Stimulated activated CD8-positive, alpha-beta memory T cell treated with anti-CD3 and anti-CD28 coated beads, Interleukin-2, amount 100 ng/mL, for 1 hour (primary cell): Measurements from ENCODE around the gene FARP2.

Experiments used
- DNase-seq, 2 donors: peaks; one replicate each; pipeline ENCODE4 v3.0.0-alpha.2; 2020; ENCODE audit warnings: low read depth in 2 of 2

FARP2 gene

DNA sequence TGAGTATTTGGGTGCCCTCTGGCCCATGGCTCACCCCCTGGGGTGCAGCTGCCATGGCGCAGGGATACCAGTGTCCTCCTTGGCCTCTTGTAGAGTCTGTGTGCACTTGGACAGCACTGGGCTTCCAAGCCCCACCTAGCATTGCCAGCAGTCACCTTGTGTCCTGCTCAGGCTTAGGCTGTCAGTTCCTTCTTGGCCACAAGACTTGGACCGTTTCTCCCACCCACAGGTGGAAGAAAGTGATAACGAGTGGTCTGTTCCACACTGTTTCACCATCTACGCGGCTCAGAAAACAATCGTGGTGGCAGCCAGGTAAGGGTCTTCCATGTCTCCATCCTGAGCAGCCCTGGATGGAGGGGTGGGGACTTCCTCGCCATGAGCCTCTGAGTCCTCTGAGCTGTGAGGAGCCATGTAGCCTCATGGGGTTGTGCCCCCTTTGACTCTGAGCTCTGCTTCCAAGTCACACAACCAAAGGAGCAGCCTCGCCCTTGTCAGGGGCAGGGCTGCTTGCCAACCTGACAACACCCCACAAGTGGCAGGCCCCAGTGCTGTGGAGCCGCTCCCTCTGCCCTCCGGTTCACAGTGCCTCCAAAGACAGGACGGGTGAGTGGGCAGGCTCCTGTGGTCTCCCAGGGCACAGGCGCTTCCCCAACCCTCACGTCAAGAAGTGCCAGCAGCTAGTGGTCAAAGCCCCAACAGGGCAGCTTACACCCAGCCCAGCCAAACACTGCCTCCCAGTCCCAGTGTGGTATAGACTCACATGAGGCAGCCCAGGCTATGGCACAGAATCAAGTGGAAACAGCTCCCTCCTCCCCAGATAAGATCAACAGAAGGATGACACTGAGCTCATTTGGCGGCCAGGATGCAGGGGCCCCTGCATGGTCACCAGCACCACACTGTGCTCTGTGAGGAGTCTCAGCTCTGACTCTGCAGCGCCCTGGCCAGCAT is 133.9 kb downstream of the FARP2 start:
- DNase-seq: no peak

DNA sequence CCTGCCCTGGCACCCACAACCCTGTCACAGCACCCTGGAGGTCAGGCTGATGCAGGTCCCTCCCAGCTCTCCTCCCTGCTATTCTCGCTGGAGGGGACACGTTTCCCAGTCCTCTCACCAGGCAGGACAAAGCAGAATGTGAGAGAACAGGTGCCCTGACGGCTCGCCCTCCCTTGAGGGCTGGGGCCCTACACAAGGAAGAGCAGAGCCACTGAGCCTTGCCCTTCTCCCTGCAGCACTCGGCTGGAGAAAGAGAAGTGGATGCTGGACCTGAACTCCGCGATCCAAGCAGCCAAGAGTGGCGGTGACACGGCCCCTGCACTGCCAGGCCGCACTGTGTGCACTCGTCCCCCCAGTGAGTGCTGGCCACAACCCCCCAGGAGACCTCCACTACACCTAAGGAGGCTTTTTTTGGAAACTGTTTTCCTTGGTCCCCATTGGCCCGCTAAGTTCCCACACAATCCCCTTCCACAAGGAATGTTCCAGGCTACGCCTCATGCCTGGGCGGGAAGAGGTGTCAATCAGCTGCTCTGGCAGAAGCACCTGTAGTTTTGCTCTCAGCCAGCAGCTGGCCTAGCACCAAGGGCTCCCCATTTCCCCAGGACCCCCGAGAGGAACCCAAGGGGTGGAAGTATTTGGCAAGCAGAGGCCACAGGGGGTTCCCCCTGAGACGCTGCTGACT is 134.9 kb downstream of the FARP2 start:
- no peak for DNase-seq

DNA sequence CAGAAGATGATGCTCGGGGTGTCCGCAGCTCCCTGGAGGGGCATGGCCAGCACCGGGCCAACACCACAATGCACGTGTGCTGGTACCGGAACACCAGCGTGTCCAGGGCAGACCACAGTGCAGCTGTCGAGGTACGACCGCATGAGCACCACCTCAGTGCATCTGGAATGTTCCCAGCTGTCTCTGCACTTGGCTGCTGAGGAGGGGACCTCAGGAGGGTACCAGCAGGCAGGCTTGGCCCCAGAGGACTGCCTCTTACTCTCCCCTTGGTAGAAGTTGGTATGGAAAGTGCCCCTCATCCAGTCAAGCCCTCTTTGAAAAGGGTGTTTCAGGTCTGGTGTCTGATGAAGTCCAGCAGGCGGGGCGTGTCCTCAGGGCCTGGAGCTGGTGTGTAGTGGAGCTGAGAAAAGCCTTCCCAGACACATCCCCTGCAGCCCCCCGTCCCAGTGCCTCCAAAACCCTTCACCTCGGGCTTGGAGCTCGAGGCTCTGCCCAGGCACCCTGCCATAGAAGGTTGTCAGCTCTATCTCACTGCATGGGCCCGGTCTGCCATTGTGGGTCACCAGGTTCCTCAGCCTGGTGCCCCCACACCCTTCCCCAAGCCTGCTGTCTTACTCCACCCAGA is 135.6 kb downstream of the FARP2 start:
- DNase-seq: no peak

DNA sequence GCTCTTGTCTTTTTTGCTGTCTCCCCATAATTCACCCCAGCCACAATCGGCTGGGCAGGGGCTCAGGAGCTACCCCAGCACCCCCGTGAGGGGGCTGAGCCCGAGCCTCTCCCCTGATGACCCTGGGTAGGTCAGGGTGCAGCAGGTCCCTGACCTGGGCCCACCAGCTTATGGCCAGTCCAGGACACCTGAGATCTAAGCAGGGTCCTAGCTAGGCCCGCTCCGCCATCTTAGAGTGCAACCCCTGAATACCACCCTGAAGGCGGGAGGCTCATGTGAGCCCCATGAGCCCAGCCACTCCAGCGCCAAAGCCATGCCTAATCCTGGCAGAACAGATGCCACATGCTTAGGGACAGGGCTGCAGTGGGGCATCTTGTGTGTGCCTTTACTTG is 136.1 kb downstream of the FARP2 start:
- no peak for DNase-seq

DNA sequence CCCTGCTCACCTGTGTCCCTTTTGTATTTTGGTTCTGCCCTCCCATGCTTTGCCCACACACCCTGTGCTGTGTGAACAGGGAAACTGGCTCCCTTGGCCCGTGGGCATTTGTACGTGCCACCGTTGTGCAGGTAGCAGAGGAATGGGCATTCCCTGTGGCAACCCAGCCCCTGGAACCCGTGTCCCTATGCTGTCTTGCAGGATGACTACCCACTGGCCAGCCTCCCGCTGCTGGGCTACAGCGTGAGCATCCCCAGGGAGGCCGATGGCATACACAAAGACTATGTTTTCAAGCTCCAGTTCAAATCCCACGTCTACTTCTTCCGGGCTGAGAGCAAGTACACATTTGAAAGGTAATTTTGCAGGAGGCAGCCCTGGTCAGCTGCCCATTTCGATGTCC is 137.0 kb downstream of the FARP2 start:
- no peak for DNase-seq

DNA sequence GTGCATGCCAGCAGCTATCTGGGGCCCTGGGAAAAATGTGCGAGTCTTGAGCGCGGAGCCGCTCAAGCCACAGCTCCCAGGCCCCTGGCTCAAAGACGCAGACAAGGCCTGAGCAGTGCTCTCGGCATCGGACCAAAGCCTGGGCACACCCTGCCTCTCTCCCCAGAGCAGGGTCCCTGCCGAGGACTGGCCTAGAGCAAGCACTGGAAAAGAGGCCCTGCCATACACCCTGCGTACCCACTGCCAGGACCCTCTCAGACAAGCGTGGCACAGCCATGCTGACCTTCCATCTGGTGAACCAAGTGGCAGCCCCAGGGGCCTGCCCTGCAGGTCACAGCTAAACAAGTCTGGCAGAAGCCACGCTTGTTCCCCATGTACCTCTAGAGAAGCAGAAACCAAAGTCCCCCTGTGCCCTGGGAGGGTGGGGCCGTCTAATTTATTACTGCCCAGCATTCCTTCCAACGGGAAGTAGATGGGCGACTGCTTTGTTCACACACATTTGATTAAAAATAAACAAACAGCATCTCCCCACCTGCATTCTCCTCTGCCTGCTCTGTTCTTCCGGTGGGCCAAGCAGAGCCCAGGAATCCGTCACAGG is 138.3 kb downstream of the FARP2 start:
- DNase-seq: no peak

DNA sequence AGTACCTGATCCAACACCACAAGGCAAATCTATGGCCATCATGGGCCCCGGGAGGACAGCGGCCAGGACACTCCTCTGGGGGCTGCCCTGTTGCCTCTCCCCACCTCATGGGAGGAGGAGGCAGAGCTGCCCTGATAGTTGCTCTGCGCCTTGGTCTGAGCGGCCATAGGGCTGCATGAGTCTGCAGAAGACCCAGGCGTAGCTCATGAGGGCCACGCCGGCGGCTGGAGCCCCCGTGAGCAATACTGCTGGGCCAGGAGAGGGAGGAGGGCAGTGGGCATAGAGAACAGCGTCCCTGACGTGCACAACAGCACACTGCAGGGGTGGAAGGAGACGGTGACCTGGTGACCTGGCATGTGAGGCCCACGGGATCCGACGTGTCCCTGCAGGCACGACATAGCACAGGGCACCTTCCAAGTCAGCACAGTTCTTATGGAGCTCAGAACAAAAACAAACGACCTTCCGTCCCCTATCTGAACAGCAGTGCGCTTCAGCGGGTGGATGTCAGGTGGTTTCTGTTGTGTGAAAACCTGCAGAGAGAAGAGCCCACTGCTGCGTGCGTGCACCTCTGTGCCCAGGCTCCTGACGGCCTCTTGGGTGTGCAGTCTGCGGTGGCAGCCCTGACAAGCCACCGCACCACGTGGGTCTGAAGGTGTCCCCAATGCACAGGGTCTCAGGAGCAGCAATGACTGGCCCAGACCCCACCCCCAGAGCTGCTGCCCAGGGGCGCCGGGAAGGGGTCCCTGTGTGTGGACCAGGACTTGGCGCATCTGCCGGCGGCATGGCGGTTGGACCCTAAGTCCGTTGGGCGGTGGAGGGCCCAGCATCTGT is 139.3 kb downstream of the FARP2 start:
- DNase-seq: no peak

DNA sequence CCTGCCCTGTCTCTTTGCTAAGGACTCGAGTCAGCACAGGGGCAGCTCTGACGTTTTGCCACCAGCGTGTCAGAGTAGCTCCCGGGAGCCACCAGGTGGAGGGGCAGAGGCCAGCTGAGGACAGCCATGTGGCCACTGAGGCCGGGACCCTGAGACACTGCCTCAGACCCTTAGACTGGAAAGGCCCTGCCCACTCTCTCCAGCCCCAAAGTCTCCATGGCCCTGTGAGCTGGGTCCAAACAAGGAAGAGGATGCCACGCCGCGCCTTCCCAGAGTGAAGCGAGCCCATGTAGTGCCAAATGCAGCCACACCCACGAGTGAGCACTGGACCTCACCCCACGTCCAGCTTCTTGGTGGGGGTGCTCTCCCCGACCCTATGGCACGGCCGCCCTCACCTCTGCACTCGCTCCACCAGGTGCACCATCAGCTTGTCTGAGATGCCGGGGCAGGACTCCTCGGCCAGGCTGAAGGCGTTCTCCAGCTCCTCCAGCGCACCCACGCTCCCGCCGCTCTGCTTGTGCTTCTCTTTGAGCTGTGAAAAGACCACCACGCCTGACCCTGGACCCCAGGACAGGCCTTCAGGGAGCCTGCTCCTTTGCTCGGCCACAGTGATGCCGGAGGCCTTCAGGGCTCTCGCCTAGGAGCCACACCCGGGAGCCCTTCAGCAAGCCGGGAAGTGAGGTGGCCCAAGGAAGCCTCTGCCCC is 140.1 kb downstream of the FARP2 start:
- DNase-seq: no peak

DNA sequence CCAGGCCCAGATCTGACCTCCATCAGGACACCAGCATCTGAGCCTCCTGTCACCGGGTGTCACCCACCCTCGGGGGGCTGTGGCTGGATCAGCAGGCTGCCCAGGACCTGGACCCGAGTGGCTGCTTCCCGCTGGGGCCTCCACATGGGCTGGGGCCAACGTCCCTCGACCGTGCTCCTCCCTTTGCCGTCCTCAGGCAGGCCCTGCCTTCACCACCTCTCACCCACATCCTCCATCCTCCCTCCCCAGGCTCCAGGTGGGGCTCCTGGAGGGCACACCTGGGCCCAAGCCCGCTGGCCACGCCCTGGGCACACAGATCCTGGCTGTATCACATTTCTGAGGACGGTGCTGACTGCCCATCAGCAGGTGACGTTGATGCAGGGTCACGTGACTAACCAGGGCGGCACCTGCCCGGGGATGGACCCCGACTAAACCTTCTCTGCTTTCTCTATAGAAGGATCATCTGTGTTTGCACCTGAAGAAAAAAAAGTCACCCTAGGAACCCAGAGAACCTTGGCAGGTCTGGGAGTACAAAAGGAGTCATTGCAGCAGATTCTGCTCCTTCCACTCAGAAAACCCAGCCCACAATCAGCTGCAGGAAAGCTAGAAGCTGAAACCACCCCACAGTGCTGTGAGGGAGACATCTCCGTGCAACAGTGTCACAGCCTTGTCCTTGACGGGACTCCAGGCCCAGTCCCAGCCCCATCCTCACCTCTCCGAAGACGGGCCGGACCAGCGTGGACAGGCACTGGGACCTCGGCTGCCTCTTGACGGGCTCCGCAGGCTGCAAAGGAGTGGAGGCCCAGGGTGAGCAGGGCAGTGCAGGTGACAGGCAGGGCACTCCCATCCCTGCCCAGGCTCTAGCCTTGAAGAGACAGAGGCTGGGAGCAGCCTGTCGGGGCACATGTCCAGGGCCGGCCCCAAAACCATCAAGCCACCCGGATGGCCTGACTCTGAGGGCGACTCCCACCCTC is 141.1 kb downstream of the FARP2 start:
- DNase-seq: no peak

DNA sequence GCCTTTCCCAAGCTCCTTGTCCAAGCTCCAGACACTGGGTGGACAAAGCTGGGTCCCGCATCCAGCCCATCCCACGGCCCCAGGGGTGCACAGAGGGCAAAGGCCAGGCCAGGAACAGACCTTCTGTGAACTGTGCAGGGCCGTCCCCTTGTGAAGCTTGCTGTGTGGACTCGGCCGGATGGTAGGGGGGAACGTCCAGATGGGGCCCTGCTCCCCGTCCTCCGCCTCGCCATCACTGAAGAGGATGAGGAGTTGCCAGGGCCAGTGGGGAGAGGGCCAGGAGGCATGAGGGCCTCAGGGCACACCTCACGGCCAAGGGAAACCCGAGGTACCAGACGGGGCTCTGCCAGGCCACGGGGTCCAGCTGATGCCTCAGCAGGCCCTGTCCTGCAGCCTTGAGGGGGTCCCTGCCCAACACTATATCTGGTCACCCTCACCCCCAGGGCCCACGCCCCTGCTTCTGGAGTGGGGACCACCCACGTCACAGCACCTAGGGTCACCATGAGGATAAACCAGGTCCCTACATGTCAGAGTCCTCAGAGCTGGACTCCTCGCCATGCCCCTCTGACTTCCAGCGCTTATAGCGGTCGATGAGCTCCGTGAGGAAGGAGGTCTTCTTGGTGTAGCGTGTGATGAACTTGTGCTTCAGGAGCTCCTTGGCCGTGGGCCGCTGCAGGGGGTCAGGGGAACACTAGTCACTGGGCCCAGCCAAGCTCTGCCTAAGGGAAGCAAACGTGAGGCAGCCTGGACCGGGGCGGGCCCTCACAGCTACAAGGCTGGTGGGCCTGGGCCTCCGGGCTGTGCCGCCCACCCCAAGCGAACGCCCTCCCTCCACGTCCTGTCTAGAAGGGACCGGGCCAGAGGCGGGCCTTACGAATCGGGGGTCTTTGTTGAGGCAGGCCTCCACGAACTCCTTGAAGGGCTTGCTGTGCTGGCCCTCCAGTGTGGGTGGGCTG is 142.3 kb downstream of the FARP2 start:
- DNase-seq: no peak

DNA sequence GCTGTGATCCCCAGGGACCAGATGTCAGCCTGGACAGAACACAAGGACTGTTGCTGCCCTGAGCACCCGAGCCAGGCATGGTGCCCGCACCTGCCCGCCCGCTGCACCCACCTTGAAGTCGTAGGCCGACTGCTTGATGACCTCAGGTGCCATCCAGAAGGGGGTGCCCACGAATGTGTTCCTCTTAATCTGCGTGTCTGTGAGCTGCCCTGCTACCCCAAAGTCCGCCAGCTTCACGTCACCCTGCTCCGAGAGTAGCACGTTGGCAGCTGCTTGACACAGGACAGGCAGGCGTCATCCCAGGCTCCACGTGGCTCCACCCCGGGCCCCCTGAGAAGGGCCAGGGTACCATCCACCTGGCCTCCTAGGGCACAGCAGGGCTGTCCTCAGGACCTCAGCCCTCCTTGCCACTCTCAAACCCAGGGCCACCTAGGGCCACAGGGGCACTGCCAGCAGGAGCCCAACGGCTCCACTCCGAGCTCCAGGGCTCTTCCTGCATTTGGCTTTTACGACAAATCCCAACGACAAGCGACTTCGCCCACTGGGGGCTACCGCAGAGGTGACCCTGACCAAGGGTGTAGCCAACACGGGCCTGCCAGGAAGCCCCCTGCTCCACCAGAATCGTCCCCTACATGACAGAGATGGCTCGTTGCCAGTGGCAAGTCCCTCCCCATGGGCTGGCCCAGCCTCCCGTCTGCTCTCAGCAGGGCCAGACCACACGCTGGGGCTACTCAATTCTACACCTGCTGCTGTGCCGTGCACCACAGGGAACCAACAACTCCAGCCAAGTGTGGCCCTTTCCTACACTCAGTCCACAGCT is 143.3 kb downstream of the FARP2 start:
- no peak for DNase-seq

DNA sequence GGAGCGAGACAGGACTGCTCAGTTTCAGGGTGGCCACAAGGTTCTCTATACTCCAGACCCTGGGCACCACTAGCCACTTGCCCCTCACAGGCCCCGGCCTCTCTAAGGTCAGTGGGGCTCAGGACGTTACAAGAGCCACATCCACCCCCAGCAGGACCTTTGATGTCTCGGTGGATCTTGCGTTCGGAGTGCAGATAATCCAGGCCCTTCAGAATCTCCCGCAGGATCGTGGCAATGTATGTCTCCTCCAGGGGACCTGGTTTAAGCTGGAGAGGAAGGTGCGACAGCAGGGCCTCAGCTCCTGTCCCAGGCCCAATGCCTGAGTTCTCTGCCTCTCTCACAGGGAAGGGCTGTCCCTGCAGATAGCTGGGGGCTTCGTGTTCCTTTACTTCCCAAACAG is 143.9 kb downstream of the FARP2 start:
- DNase-seq: no peak

DNA sequence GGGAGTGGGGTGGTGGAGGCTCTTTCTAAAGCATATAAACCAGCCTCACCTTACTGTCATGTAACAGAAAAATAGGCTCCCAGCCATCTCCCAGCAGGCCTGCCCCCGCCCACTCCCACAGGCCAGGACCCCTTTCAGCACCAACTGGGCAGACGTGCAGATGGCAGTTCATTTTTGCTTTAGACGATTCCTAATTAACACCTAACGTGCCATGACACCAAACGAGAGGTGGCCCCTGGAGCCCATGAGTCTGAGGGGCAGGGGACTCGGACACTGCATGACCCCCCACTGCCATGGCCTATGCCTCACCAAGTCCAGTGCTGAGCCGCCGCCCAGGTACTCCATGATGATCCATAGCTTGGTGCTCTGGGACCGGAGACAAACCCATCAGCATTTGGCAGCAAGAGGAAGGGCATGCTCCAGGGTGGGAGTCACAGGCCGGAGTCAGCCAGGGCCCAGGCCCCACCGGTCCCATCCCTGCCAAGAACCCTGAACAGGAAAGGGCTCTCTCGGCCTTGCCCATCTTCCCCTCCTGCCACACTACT is 144.4 kb downstream of the FARP2 start:
- DNase-seq: no peak

DNA sequence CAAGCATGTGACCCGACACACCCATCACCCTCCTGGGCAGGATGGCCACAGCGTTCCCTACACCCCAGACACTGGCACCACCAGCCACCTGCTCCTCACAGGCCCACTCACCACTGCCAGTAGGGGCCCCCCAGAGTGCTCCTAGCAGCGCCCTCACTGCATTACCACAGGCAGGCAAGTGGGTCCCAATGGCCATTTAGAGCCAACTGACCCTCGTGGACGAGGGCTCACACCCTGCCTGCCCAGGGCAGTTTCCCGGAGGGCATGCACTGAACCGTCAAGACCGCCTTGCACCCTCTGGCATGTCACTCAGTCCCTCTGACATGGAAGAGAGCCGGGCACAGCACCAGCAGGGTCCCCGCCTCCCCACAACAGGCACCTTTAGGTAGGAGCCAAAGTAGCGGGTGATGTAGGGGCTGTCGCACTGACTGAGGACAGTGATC is 145.0 kb downstream of the FARP2 start:
- DNase-seq: no peak

DNA sequence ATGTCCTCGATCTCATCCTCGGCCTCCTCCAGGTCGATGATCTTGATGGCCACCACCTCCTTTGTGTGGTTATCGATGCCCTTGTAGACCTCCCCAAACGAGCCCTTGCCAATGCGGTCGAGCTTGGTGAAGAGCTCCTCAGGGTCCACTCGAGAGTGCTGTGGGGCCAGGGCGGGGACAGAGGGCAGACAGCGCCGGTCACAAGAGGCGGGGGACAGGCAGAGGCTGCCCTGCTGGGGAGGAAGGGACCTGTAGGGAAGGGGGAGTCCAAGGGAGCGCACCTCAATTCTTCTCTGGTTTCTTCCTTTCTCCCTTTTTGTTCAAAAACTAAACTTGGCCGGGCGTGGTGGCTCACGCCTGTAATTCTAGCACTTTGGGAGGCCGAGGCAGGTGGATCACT is 145.5 kb downstream of the FARP2 start:
- no peak for DNase-seq

DNA sequence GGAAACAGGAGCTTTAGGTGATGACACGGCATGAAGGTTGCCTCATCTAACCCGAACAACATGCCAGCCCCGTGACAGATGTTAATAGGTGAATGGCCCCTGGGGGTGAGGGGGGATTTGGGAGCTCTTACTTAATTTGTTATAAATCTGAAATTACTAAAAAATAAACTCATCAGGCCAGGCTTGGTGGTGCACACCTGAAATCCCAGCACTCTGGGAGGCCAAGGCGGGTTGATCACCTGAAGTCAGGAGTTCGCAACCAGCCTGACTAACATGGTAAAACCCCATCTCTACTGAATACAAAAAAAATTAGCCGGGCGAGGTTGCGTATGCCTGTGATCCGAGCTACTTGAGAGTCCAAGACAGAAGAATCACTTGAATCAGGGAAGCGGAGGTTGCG is 146.2 kb downstream of the FARP2 start:
- no peak for DNase-seq

DNA sequence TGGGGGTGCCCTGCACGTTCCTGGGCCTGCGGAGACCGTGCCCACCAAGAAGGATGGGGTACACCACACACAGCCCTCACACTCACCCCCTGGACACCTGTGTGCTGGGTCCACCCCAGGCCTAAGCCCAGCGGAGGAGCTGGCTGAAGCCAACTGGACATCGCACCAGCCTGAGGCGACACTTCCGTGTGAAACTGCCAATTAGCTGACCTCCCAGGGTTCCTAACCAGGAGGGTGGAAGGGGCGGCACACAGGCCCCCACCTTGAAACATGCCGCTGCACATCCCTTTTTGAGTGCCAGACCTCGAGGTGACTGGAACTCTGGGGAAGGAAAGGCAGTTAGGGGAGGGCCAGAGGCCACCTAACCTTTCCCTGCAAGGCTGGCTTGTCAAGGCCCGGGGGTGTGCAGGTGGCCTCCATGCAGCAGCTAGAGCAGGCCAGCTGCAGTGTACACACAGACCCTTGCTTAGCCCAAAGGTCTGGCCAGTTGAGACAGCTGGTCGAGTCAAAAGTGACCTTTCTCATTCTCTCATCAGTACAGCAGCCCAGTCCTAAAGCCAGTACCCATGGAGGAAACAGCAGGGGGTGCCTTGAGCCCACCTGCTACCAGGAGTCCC is 147.8 kb downstream of the FARP2 start:
- no peak for DNase-seq
